ENCODE results near the gene TRIAP1. TPM values are rescaled to one million over a fixed set of nuclear protein-coding genes. Genes with fewer than 3 reads are reported as not detected.

Gene TRIAP1
- total RNA-seq, 1 experiment from 2014 or later, result 23.9 TPM

GRCh38 chr12:120439646-120440247 lies 6.4 kb downstream of the TRIAP1 start:
- in situ Hi-C loops (cut with HindIII; ENCODE audit: low pct_unique_long_range_greater_than_20kb, low sequenced_read_pairs), result no loop called here
- peak overlapping the region; percentile 80 to 84 for H3K4me3 ChIP-seq (ENCODE audit: low read depth in 2 of 2, low read length in 2 of 2)
- POLR2A ChIA-PET, result interaction anchor here (0.6 kb wide), 1 partner anchor 116 kb away, joined by 8 read pairs; no protein-coding TSS in a partner anchor

More at GRCh38 chr12:120439646-120440247, 6.4 kb downstream of the TRIAP1 start:
- H3K4me1 ChIP-seq (ENCODE audit: control insufficient read depth, insufficient read depth, low read length), result peaks cover 11% of the 10 kb centered on the region
- no peaks in the 10 kb centered on the region for H3K9me3 ChIP-seq (ENCODE audit: control insufficient read depth, insufficient read depth, low read depth, low read length)
- H3K36me3 ChIP-seq (ENCODE audit: control insufficient read depth, insufficient read depth, low read length), result peaks cover 7% of the 10 kb centered on the region
- ATAC-seq (peak; percentile 58), DNase-seq (ENCODE audit: low read depth, low spot score) (no peak)
- no TSS peak for BruUV-seq (replicated peaks)
- no peak overlapping the region for H3K27ac ChIP-seq (ENCODE audit: low read length)
- CTCF ChIA-PET, result no interaction called here
- intact Hi-C loops (cut with micrococcal nuclease; ENCODE audit: unreplicated experiment), result no loop called here
- no peaks in the 10 kb centered on the region for H3K27me3 ChIP-seq (ENCODE audit: control insufficient read depth, insufficient read depth, low read length)
- no peak for TF ChIP-seq POLR2AphosphoS5 (IDR thresholded peaks at IDR 0.05; ENCODE audit: low read depth, low read length)
- TF ChIP-seq CTCF (IDR thresholded peaks at IDR 0.05), result peak; percentile 89
- no peak for TF ChIP-seq SIN3A (IDR thresholded peaks at IDR 0.05; ENCODE audit: borderline replicate concordance, insufficient read depth, low read depth, low read length)
- no peak for TF ChIP-seq REST (IDR thresholded peaks at IDR 0.05; ENCODE audit: insufficient read depth in 1 of 2, low read depth in 2 of 2, low read length in 1 of 2)
- TF ChIP-seq TCF7L2 (IDR thresholded peaks at IDR 0.05; ENCODE audit: low read depth, low read length), result no peak

All from Panc1 (cell line).